ENCODE data around the gene CLNK. TPM values are rescaled to one million over a fixed set of nuclear protein-coding genes. Genes with fewer than 3 reads are reported as not detected.

CLNK gene
- total RNA-seq, 1 experiment from 2014 or later, result not detected

GRCh38 chr4:10639100-10639499, 45.5 kb downstream of the CLNK start:
- no peaks in the 10 kb centered on the region for H3K36me3 ChIP-seq (ENCODE audit: control insufficient read depth in 1 of 2, insufficient read depth in 2 of 2, low read length in 2 of 2)
- no peaks in the 10 kb centered on the region for H4K20me1 ChIP-seq (ENCODE audit: insufficient read depth)
- POLR2A ChIA-PET, result no interaction called here
- TF ChIP-seq, protein P1, sequence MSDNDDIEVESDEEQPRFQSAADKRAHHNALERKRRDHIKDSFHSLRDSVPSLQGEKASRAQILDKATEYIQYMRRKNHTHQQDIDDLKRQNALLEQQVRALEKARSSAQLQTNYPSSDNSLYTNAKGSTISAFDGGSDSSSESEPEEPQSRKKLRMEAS (IDR thresholded peaks at IDR 0.05), result no peak
- no peak for TF ChIP-seq SIN3A (IDR thresholded peaks at IDR 0.05; ENCODE audit: low read depth)
- no peak for TF ChIP-seq EZH2phosphoT487 (IDR thresholded peaks at IDR 0.05; ENCODE audit: borderline replicate concordance)
- TF ChIP-seq, protein P2, sequence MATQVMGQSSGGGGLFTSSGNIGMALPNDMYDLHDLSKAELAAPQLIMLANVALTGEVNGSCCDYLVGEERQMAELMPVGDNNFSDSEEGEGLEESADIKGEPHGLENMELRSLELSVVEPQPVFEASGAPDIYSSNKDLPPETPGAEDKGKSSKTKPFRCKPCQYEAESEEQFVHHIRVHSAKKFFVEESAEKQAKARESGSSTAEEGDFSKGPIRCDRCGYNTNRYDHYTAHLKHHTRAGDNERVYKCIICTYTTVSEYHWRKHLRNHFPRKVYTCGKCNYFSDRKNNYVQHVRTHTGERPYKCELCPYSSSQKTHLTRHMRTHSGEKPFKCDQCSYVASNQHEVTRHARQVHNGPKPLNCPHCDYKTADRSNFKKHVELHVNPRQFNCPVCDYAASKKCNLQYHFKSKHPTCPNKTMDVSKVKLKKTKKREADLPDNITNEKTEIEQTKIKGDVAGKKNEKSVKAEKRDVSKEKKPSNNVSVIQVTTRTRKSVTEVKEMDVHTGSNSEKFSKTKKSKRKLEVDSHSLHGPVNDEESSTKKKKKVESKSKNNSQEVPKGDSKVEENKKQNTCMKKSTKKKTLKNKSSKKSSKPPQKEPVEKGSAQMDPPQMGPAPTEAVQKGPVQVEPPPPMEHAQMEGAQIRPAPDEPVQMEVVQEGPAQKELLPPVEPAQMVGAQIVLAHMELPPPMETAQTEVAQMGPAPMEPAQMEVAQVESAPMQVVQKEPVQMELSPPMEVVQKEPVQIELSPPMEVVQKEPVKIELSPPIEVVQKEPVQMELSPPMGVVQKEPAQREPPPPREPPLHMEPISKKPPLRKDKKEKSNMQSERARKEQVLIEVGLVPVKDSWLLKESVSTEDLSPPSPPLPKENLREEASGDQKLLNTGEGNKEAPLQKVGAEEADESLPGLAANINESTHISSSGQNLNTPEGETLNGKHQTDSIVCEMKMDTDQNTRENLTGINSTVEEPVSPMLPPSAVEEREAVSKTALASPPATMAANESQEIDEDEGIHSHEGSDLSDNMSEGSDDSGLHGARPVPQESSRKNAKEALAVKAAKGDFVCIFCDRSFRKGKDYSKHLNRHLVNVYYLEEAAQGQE (IDR thresholded peaks at IDR 0.05; ENCODE audit: low read depth), result no peak
- TF ChIP-seq CBX3 (IDR thresholded peaks at IDR 0.05; ENCODE audit: low read depth), result no peak
- TF ChIP-seq, protein P3, sequence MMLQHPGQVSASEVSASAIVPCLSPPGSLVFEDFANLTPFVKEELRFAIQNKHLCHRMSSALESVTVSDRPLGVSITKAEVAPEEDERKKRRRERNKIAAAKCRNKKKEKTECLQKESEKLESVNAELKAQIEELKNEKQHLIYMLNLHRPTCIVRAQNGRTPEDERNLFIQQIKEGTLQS (IDR thresholded peaks at IDR 0.05), result no peak
- TF ChIP-seq, protein P4, sequence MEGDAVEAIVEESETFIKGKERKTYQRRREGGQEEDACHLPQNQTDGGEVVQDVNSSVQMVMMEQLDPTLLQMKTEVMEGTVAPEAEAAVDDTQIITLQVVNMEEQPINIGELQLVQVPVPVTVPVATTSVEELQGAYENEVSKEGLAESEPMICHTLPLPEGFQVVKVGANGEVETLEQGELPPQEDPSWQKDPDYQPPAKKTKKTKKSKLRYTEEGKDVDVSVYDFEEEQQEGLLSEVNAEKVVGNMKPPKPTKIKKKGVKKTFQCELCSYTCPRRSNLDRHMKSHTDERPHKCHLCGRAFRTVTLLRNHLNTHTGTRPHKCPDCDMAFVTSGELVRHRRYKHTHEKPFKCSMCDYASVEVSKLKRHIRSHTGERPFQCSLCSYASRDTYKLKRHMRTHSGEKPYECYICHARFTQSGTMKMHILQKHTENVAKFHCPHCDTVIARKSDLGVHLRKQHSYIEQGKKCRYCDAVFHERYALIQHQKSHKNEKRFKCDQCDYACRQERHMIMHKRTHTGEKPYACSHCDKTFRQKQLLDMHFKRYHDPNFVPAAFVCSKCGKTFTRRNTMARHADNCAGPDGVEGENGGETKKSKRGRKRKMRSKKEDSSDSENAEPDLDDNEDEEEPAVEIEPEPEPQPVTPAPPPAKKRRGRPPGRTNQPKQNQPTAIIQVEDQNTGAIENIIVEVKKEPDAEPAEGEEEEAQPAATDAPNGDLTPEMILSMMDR (IDR thresholded peaks at IDR 0.05 in 2 of 3, conservative IDR thresholded peaks at IDR 0.05 in 1 of 3; ENCODE audit: borderline replicate concordance in 1 of 3, insufficient read depth in 1 of 3, low read depth in 2 of 3, low read length in 2 of 3), result no peak
- no peak for TF ChIP-seq SRF (IDR thresholded peaks at IDR 0.05; ENCODE audit: low read depth)
- TF ChIP-seq YY1 (IDR thresholded peaks at IDR 0.05; ENCODE audit: extremely low read depth, insufficient replicate concordance, low read depth, low read length), result no peak
- TF ChIP-seq ZFX (IDR thresholded peaks at IDR 0.05), result no peak
- no peak for TF ChIP-seq TCF7L2 (IDR thresholded peaks at IDR 0.05; ENCODE audit: borderline replicate concordance, extremely low read depth, insufficient read depth, insufficient read length)
- no peak for TF ChIP-seq FOSL1 (IDR thresholded peaks at IDR 0.05; ENCODE audit: low read depth)
- TF ChIP-seq ZNF274 (IDR thresholded peaks at IDR 0.05; ENCODE audit: low read depth, low read length), result no peak
- no peak for TF ChIP-seq POLR2AphosphoS5 (IDR thresholded peaks at IDR 0.05; ENCODE audit: low read depth, low read length)
- TF ChIP-seq, protein P5, sequence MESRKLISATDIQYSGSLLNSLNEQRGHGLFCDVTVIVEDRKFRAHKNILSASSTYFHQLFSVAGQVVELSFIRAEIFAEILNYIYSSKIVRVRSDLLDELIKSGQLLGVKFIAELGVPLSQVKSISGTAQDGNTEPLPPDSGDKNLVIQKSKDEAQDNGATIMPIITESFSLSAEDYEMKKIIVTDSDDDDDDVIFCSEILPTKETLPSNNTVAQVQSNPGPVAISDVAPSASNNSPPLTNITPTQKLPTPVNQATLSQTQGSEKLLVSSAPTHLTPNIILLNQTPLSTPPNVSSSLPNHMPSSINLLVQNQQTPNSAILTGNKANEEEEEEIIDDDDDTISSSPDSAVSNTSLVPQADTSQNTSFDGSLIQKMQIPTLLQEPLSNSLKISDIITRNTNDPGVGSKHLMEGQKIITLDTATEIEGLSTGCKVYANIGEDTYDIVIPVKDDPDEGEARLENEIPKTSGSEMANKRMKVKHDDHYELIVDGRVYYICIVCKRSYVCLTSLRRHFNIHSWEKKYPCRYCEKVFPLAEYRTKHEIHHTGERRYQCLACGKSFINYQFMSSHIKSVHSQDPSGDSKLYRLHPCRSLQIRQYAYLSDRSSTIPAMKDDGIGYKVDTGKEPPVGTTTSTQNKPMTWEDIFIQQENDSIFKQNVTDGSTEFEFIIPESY (IDR thresholded peaks at IDR 0.05; ENCODE audit: extremely low read depth, insufficient replicate concordance, low read length), result no peak
- RAD21 ChIA-PET (ENCODE audit: low non-redundant PET in 1 of 2, low total read pairs in 2 of 2, uncharacterized antibody in 2 of 2, unreplicated experiment in 2 of 2), result no interaction called here
- DNase-seq (ENCODE audit: low read depth, low spot score) (no peak), ATAC-seq (no peak)
- no peaks in the 10 kb centered on the region for H3K79me2 ChIP-seq (ENCODE audit: insufficient read depth, low read length)
- CTCF ChIA-PET, result no interaction called here
- H3K9me2 ChIP-seq (ENCODE audit: insufficient read depth), result no peaks in the 10 kb centered on the region
- intact Hi-C loops (cut with micrococcal nuclease), result no loop called here
- H3K9me3 ChIP-seq (ENCODE audit: control insufficient read depth in 1 of 2, insufficient read depth in 1 of 2, low read depth in 1 of 2, low read length in 2 of 2), result no peaks in the 10 kb centered on the region
- H3K27ac ChIP-seq (ENCODE audit: low read depth, low read length), result no peak overlapping the region
- H3K27me3 ChIP-seq (ENCODE audit: insufficient read depth, low read length), result no peaks in the 10 kb centered on the region
- H3K4me2 ChIP-seq (ENCODE audit: low read length), result no peak overlapping the region
- BruUV-seq (replicated peaks), result no TSS peak
- no peak overlapping the region for H3K4me3 ChIP-seq (replicated peaks in 1 of 2; ENCODE audit: low read depth in 1 of 2, low read length in 2 of 2)
- H2AFZ ChIP-seq (ENCODE audit: low read depth, low read length, poor library complexity, severe bottlenecking), result no peak overlapping the region
- H3K4me1 ChIP-seq (ENCODE audit: control insufficient read depth in 1 of 2, insufficient read depth in 2 of 2, low read length in 2 of 2), result peaks cover 0 to 6% of the 10 kb centered on the region in 2 experiments; a peak in 1 of 4 replicates
- no peak overlapping the region for H3K9ac ChIP-seq (ENCODE audit: low read length)

All from HCT116 (cell line).